Astrocyte of the spinal cord (primary cell): ENCODE measurements around the gene CTU2.

ENCODE experiments used
- DNase-seq: peaks from one replicate; pipeline ENCODE4 v3.0.0; 2011; ENCODE audit warnings: low read depth, low spot score
- H3K4me3 ChIP-seq: 2 replicates; pipeline ENCODE4 v1.5.1; 2011; ENCODE audit warnings: low read depth, mild to moderate bottlenecking, low read length, moderate library complexity
- in situ Hi-C: cut with HindIII; loops from 2 replicates; pipeline ENCODE4 v1.10.0; 2017; ENCODE audit warnings: low sequenced_read_pairs
- TF ChIP-seq, protein P1 (sequence below): IDR thresholded peaks from 2 replicates; pipeline ENCODE4 v1.5.1; 2012; ENCODE audit warnings: low read depth, mild to moderate bottlenecking, low read length, inconsistent platforms

The CTU2 gene

DNA sequence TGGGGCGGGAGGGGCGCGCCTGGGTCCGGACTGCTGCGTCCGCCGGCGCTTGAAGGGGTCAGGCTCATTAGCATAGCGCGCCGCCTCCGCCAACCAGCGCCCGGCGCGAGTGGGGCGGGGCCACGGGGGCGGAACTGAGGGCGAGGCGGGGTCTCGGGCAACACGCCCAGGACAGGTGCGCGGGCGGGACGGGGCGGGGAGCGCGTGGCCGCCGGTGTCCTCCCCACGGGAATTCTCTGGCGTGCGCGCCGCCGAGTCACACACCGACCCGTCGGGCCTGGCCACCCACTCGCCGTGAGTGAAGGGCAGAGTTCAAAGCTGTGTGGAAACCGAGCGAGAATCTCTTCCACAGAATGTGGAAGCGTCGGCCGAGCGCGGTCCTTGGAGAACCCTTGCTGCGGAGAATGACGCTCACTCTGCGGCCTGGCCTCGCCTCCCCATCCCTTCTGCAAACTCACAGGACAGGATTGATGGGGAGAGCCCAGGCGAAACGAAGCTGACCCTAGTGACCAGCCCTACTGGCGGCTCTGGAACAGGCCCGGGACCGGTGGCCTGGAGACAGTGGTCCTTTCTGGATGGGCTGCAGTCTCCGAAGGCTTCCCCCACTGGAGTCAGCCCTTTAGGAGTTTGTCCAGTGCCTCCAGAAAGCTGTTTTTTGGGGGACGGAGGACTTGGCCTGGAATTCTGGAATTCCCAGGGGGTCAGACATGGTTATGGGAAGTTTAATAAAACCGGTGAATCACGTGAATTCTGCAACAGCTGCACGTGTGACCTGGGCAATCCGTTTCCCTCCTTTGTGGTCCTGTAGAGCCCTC, 19.7 kb upstream of the CTU2 start, which contains the start of gene SNAI3:
Gene SNAI3 (minus strand): TSS at position 69 of the 815 bp plus-strand sequence. CDS start 101 bp downstream, outside the sequence.
- in situ Hi-C loops: no loop called here
- peak within 1 kb of the TSS; percentile 44 for H3K4me3 ChIP-seq
- DNase-seq: peak; percentile 36
- TF ChIP-seq, protein P1, sequence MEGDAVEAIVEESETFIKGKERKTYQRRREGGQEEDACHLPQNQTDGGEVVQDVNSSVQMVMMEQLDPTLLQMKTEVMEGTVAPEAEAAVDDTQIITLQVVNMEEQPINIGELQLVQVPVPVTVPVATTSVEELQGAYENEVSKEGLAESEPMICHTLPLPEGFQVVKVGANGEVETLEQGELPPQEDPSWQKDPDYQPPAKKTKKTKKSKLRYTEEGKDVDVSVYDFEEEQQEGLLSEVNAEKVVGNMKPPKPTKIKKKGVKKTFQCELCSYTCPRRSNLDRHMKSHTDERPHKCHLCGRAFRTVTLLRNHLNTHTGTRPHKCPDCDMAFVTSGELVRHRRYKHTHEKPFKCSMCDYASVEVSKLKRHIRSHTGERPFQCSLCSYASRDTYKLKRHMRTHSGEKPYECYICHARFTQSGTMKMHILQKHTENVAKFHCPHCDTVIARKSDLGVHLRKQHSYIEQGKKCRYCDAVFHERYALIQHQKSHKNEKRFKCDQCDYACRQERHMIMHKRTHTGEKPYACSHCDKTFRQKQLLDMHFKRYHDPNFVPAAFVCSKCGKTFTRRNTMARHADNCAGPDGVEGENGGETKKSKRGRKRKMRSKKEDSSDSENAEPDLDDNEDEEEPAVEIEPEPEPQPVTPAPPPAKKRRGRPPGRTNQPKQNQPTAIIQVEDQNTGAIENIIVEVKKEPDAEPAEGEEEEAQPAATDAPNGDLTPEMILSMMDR: no peak

DNA sequence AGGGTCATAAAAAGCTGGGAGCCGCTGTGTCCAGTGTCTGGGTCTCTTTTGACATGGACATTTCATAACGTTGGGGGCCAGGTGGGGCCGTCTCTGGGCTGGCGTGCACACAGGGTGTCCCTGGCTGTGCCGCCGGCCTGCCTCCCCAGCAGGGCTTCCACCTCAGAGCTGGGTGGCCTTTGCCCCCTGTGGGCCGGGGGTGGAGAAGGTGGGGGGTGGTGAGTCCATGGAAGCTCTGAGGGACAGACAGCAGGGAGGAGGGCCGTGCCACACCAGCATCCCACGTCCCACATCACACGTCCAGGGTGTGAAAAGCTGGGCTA, 19.1 kb upstream of the CTU2 start:
- in situ Hi-C loops: no loop called here
- TF ChIP-seq, protein P1: no peak
- no peak for DNase-seq
- H3K4me3 ChIP-seq: no peak overlapping the region

DNA sequence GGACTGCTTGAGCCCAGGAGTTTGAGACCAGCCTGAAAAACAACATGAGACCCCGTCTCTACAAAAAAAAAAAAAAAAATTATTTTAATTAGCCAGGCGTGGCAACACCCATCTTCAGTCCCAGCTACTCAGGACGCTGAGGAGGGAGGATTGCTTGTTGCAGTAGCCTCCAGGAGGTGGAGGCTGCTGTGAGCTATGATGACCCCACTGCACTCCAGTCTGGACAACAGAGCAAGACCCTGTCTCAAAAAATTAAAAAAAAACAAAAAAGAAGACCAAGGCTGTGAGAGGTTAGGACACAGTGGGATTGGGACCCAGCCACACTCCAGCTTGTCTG, 18.7 kb upstream of the CTU2 start:
- TF ChIP-seq, protein P1: no peak
- in situ Hi-C loops: no loop called here
- DNase-seq: no peak
- no peak overlapping the region for H3K4me3 ChIP-seq

DNA sequence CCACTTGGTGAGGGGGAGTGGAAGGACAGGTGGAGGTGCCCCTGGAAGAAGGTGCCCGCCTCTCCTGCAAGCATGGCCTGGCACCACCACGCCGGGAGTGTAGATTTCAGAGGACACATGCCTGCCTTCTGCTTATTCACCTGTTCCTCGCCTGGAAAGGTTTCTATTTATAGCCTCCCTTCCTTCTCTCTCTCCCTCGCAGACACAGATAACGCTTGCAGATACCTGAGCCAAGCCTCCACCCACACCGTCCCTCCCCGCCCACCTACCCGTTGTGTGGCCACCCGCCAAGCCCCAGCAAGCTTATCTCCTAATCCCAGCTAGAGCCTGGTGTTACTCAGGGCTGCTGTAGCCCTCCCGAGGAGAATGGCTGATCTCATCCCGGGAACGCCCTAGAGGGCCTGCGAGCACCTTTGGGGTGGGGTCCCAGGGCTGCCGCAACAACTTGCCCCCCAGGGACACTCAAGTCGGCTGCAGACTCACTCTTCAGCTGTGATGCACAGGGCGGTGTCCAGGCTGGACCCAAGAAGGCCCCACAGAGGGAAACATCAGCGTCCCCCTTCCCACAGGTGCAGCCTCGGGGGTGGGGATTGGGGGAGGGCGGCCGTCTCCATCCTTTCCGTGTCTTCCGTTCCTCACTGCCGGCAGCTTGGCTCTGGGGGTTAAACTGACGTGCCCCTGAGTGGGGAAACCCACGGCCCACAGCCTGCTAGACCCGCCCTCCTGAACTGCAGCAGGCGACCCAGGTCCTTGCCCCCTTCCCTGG, 18.1 kb upstream of the CTU2 start:
- in situ Hi-C loops: no loop called here
- no peak for DNase-seq
- TF ChIP-seq, protein P1: no peak
- H3K4me3 ChIP-seq: no peak overlapping the region

DNA sequence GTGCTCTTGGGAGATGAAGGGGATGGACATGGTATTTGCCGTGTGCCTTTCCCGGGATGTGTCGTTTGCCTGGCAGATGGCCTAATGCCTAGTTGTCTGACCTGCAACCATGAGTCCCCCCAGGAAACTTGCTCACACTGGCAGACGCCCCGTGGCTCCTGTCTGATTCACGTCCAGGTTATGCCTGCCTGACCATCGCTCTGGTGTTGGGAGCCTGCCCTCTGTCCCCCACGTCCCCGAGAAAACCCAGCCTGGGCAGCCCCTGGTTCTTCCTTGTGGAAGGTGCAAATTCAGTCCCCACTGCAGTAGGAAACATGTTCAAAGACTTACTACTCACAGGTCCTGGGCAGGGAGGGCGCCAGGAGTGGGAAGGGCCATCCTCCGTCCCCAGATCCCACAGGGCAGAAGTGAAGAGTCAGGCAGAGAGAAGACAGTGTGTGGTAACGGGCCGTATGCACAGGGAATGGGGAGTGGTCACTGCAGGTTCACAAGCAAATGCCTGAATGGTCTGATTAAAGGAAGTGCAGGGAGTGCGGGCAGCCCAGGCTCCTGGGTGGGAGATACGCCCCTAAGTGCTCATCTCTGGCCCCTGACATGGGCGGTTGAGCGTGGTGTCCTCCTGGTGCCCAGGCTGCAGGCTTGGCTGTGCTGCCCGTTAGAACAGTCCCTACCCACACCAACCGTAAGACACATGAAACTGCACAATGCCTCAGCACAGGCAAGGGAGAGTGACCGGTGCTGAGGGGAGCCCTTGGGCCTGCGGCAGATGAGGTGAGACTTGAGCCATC, 15.8 kb upstream of the CTU2 start:
- H3K4me3 ChIP-seq: no peak overlapping the region
- TF ChIP-seq, protein P1: no peak
- no peak for DNase-seq
- in situ Hi-C loops: no loop called here

DNA sequence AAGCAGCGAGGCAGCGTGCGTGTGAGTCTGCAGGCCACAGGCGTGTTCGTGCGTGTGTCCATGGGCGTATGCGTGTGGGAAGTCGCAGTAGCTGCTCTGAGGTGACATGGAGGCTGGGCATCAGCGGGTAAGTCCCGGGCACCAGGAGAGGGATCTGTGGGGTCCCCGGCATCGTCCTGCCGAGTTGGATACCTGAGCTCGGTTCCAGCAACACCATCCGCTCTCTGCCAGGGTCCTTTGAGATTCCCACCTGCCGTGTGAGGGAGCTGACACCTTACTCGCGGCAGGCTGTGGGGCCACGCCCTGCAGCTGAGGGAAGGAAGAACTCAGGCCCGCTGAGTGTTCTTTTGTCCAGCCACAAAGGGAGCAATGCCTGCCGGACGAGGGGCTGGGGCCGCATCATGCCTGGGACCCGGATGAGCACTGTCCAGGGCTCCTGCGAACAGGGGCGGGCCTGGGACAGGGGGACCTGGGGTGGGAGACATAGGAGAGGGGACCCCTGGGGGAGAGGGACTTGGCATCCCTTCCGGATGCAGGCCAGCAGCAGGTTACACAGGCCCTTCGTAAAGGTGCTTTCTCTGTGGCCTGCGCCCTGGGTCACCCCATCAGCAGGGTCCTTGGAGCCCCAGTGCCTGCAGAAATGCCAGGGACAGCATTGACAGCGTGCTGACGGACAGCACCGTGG, 15.0 kb upstream of the CTU2 start:
- H3K4me3 ChIP-seq: no peak overlapping the region
- in situ Hi-C loops: no loop called here
- no peak for DNase-seq
- TF ChIP-seq, protein P1: no peak
